OCI-M1 (cell line): Measurements from ENCODE around the gene PRPSAP1.

Experiments used
- DNase-seq: peaks from one replicate; lab custom pipeline; 2025; lab: John Stamatoyannopoulos, UW

The PRPSAP1 gene

GRCh38 chr17:76266244-76266938, 87.3 kb downstream of the PRPSAP1 start:
- DNase-seq = peak; percentile 50

GRCh38 chr17:76265624-76266243, 88.0 kb downstream of the PRPSAP1 start:
- peak; percentile 48 for DNase-seq

- peak; percentile 99 for DNase-seq
These were observed 88.7 kb downstream of the PRPSAP1 start, which contains the start of gene UBALD2 for GRCh38 chr17:76264755-76265623. UBALD2 (plus strand) TSS chr17:76265348; CDS start chr17:76265506, 158 bp downstream.

DNA sequence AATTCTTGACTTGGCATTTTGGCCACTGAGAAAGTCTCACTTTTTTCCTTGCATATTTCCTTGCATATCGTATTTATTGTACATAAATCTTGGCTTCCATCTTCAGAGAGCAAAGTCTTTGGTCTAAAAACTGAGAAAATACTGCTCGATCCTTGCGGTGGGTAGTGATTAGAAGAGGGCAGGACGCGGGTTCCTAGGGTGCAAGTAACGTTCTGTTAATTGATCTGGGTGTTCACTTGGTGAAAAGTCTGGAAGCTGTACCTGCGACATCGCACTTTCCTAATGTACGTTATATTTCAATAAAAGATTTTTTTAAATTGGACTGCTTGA, 89.3 kb downstream of the PRPSAP1 start:
- DNase-seq = no peak

DNA sequence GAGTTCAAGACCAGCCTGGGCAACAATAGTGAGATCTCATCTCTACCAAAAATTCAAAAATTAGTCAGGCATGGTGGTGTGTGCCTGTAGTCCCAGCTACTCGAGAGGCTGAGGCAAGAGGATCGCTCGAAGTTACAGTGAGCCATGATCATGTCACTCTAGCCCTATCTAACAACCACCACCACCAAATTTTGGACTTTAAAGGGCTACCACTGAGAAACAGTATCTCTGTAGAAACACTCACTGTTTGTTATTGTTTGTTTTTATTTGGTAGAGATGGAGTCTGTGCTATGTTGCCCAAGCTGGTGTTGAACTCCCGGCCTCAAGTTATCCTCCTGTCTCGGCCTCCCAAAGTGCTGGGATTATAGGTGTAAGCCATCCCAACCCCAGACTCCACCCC, 89.8 kb downstream of the PRPSAP1 start:
- DNase-seq = no peak

- DNase-seq = no peak
These were observed 90.9 kb downstream of the PRPSAP1 start for GRCh38 chr17:76262732-76263344.

- DNase-seq = no peak
These were observed 92.1 kb downstream of the PRPSAP1 start for GRCh38 chr17:76261421-76262215.

DNA sequence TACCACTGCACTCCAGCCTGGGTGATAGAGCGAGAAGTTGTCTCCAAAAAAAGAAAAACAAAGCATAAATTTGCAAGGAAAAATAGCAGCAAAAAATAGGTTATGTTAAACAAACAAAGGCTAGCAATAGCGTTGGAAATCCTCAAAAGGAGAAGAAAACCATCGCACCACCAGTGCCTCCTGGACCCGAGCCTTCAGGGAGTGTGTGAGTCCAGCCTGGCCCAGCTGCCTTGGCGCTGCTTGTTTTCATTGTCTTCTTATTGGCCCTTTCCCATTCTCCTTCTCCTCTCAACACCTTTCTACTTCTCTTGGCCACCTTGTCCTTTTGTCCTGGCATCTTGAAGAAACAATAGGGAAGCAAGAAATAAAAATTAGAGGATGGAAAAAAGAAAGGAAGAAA, 93.0 kb downstream of the PRPSAP1 start:
- DNase-seq = no peak

GRCh38 chr17:76260220-76260619, 93.5 kb downstream of the PRPSAP1 start:
- DNase-seq = no peak
